GM21367 (cell line): Measurements from ENCODE around the gene IDH3G.

Experiments used
- ATAC-seq: cut with Tn5 transposase; IDR thresholded peaks from one replicate; pipeline ENCODE4 v1.9.1; 2021; ENCODE audit not compliant: unreplicated experiment

IDH3G gene

DNA sequence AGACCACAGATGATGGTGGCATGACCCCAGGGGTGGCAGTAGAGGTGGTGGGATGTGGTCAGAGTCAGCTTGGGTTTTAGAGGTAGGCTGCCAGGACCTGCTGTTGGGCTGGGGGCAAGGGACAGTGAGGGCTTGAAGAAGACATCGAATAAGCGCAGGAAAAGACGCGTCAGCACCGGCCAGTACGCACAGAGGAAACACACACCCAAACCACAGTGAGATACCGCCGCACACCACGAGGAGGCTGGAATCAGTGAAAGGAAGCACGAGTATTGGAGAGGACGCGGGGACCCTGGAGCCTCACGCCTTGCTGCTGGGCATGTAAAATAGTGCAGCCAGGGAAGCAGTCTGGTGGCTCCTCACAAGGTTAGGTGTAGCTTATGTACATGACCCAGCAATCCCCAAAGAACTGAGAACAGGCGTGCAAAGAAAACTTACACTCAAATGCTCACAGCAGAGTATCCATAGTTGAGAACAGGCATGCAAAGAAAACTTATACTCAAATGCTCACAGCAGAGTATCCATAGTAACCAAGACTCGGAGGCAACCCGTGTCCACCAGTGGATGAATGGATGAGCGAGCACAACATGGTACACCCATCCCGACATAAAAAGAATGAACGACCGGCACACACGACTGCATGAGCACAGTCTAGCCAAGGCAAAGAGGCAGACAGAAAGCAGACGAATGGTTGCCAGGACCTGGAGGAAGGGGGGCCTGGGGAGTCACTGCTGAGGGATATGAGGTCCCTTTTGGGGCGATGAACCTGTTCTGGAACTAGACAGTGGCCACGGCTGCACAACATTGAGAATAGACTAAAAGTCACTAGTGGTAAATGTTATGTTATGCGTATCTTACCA is 22.9 kb upstream of the IDH3G start:
- ATAC-seq: no peak

- ATAC-seq: no peak
Measured at GRCh38 chrX:153814591-153815315, 20.6 kb upstream of the IDH3G start.

- no peak for ATAC-seq
Measured at GRCh38 chrX:153813161-153813560, 19.0 kb upstream of the IDH3G start.

DNA sequence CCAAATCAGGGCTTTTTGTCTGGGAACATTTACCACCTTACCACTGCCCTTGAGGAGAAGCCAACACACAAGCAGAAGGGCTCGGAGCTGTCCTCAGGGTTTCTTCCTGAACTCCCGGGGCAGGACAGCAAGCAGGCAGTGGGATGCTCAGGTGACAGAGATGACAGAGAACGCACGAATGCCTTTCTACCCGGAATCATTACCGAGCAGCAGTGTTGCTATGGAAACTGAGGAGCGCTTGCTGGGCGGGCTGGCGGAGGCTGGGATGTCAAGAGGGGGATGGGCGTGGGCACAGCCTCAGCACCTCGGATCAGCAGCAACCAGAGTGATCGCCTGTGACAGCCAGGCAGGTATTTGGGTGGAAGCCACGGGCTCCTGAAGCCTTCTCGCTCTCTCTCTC is 18.0 kb upstream of the IDH3G start:
- ATAC-seq: no peak

GRCh38 chrX:153807976-153808375 is 13.8 kb upstream of the IDH3G start:
- ATAC-seq: no peak

GRCh38 chrX:153806999-153807575 is 12.9 kb upstream of the IDH3G start:
- ATAC-seq: no peak

GRCh38 chrX:153805436-153805835 is 11.3 kb upstream of the IDH3G start:
- no peak for ATAC-seq

- no peak for ATAC-seq
Measured at GRCh38 chrX:153804621-153805020, 10.4 kb upstream of the IDH3G start.

DNA sequence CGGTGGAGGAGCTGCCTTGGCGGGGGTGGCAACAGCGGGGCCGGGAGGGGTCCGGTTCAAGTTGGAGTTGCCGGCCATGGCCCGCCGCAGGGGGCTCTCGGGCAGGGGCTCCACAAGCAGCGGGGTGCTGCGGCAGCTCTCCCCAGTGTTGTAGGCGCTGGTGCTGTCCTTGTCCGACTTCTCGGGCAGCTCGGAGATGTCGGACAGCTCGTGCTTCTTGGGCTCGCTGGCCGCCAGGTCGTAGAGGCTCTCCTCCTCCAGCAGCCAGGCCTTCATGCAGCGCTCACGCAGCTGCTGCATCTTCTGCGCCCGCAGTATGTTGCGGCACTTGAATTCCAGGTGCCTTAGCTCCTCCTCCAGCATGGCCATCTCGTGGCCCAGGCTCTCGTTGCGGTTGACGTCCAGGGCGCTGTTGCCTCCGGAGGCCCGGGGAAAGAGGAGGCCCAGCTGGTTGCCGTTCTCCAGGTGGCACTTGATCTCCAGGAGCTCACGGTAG is 10.0 kb upstream of the IDH3G start:
- ATAC-seq: no peak

DNA sequence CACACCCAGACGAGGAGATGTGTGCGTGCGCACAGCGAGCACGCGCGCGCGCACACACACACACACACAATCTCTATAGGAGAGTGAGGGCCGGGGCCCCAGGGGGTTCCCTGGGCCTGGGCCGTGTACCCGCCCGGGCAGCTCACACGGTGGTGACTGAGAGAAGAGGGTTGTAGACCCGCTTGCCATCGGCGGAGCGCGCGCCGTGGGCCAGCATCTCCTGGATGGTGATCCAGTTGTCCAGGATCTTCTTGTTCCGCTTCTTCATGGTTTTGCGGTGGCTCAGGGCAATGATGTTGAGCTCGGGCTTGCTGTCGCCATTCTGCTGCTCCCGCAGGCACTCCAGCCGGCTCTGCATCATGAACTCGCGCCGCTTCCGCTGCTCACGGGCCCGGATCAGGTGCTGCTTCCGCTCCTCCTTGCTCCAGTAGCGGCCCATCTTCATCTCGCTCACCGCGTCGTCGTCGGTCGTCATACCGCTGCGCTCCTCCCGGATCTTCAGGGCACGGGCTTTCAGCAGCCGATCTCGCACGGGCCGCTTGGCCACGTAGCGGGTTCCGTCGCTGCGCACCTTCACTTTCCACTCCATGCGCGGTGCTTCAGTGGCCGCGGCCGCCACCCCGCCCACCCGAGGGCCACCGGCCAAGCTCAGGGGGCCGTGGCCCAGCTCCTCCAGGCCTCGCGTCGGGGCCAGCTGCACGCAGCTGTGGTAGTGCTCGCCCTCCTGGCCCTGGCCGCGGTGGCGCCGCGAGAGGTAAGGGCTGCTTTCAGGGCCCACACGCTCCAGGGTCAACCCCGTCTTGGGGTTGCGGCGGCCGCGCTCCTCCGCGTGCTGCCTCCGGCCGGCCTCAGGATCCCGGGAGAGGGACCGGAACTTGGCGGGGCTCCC is 9.3 kb upstream of the IDH3G start:
- no peak for ATAC-seq

- no peak for ATAC-seq
Measured at GRCh38 chrX:153802513-153803045, 8.4 kb upstream of the IDH3G start.

DNA sequence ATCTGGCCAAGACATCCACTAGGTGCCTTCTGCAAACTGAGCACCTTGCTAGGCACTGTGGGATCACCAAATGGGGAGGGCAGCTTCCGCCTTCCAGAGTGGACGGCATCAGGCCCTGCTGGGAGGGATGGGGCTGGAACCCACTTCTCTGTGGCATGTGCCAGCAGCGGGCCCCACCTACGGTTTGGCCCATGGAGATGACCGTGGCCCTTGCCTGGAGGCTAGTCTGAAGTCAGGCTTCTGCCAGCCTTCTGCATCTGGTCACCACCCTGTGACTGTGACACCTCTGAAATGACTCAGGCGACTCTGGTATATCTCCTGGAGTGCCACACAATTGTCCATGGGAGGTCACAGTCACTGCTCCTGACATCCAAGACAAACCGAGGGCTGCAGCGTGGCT is 7.5 kb upstream of the IDH3G start:
- ATAC-seq: no peak

GRCh38 chrX:153800746-153801145 is 6.6 kb upstream of the IDH3G start:
- no peak for ATAC-seq

GRCh38 chrX:153800177-153800722 is 6.1 kb upstream of the IDH3G start:
- ATAC-seq: no peak

DNA sequence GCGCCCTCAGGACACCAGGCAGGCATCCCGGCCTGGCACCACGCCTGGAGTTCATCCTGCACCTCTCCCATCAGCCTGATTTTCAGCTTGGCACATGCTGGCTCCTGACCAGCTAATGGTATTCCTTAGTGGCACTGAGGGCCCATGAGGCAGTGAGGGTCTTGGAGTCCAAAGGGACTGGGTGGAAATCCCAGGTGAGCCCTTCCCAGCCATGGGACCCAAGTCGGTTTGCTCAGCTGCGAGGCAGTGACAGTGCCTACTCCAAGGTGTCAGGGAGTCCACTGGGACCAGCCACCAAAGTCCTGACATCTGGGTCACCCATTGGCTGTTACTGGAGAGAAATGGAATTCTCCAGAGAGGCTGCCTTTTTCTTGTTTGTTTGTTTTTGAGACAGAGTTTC is 5.2 kb upstream of the IDH3G start:
- ATAC-seq: no peak

DNA sequence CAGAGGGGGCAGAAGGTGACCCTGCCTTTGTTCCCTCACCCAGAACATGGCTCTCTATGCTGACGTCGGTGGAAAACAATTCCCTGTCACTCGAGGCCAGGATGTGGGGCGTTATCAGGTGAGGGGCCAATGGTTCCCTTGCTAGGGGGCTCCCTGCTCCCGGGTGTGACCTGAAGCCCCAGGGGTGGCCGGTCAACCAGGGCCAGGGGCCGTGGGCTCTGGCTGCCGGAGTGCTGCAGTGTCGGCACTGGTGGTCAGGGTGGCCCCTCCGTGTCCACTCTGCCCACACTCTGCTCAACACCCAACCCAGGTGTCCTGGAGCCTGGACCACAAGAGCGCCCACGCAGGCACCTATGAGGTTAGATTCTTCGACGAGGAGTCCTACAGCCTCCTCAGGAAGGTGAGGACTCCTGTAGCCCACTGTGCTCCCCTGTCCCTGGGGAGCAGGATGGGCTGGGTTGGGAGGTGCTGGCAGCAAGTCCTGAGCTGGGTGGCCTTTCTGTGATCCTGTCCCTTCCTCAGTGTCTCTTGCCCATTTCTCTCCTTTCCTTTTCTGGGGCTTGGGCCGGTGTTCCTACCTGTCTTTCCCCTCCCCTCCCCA is 3.3 kb upstream of the IDH3G start:
- ATAC-seq: no peak

- no peak for ATAC-seq
Measured at GRCh38 chrX:153794897-153795816, 982 bp upstream of the IDH3G start.

GRCh38 chrX:153793291-153793690 is 884 bp downstream of the IDH3G start:
- ATAC-seq: no peak

DNA sequence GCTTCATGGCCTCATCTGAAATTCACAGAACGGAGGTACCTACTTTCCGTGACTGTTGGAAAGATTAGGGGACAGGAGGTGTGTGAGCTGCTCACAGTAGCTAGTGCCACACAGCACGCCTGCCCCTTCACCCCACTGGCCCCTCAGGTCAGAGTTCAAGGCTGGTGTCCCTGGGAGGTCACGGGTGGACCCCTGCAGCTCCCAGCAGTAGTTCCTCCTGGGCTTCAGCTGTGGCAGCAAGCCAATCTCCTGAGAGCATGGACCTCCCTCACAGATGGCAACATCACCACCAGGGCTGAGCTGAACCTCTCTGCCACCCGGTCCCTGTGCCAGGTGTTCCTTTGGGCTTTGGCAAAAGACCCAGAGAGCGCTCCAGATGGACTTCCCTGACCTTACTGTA is 1.8 kb downstream of the IDH3G start:
- no peak for ATAC-seq
